Peyer's patch (tissue), 4 donors: ENCODE measurements around the gene DOK6. TPM values are rescaled to one million over a fixed set of nuclear protein-coding genes. Genes with fewer than 3 reads are reported as not detected.

Experiments
- DNase-seq, 3 donors: peaks; one replicate each; pipeline ENCODE4 v3.0.0-alpha.2; 2017 to 2019
- H3K27ac ChIP-seq, 4 donors: fragments of 200-600 bp; sonication (generic); one replicate each; pipeline ENCODE4 v1.5.1; 2016 to 2019
- H3K27me3 ChIP-seq, 2 donors: fragments of 200-600 bp; sonication (generic); one replicate each; pipeline ENCODE4 v1.5.1; 2019
- H3K36me3 ChIP-seq, 3 donors: fragments of 200-600 bp; sonication (generic); one replicate each; pipeline ENCODE4 v1.5.1; 2016 to 2019
- H3K4me1 ChIP-seq, 4 donors: fragments of 200-600 bp; sonication (generic); one replicate each; pipeline ENCODE4 v1.5.1; 2016 to 2019
- H3K4me3 ChIP-seq, 4 donors: fragments of 200-600 bp; sonication (generic); 1 replicate in 3 of 4; 2 replicates in 1 of 4; pipeline ENCODE4 v1.5.1; 2016 to 2019; ENCODE audit warnings: mild to moderate bottlenecking in 1 of 4
- H3K9me3 ChIP-seq, 4 donors: fragments of 200-600 bp; sonication (generic); one replicate each; pipeline ENCODE4 v1.5.1; 2016 to 2019; ENCODE audit warnings: mild to moderate bottlenecking in 1 of 4
- POLR2A ChIP-seq, 2 donors: fragments of 450-650 bp; IDR thresholded peaks; one replicate each; pipeline ENCODE4 v1.5.1; 2017; ENCODE audit warnings: antibody characterized with exemption in 2 of 2, mild to moderate bottlenecking in 2 of 2, moderate library complexity in 2 of 2
- total RNA-seq, 4 donors: library from RNA; depleted of rRNA; stranded (reverse); fragments of >200 nt; gene quantifications; one replicate each; pipeline ENCODE4 v1.1.0, GENCODE V29; 2016
- TF ChIP-seq, protein P1 (sequence below), 6 experiments: fragments of 450-650 bp in 4 of 6; fragments of 200-600 bp in 2 of 6; sonication (generic) in 1 of 6; IDR thresholded peaks; one replicate each; pipeline ENCODE4 v1.5.1; 2017 to 2019; ENCODE audit warnings: antibody characterized with exemption in 6 of 6, mild to moderate bottlenecking in 3 of 6, moderate library complexity in 1 of 6

Gene DOK6
- total RNA-seq, 4 donors from 2014 or later = 0.13 to 5.2 (median 0.50) TPM

- TF ChIP-seq, protein P1, sequence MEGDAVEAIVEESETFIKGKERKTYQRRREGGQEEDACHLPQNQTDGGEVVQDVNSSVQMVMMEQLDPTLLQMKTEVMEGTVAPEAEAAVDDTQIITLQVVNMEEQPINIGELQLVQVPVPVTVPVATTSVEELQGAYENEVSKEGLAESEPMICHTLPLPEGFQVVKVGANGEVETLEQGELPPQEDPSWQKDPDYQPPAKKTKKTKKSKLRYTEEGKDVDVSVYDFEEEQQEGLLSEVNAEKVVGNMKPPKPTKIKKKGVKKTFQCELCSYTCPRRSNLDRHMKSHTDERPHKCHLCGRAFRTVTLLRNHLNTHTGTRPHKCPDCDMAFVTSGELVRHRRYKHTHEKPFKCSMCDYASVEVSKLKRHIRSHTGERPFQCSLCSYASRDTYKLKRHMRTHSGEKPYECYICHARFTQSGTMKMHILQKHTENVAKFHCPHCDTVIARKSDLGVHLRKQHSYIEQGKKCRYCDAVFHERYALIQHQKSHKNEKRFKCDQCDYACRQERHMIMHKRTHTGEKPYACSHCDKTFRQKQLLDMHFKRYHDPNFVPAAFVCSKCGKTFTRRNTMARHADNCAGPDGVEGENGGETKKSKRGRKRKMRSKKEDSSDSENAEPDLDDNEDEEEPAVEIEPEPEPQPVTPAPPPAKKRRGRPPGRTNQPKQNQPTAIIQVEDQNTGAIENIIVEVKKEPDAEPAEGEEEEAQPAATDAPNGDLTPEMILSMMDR (IDR thresholded peaks at IDR 0.05) = no peak
- TF ChIP-seq POLR2A (IDR thresholded peaks at IDR 0.05) = no peak
- no peak for DNase-seq
- Histone ChIP-seq H3K4me1 (no peaks in the 10 kb centered on the region), H3K27ac (no peak overlapping the region), H3K4me3 (no peak overlapping the region), H3K36me3 (no peaks in the 10 kb centered on the region), H3K9me3 (no peaks in the 10 kb centered on the region), H3K27me3 (no peaks in the 10 kb centered on the region)
Observed at GRCh38 chr18:69539404-69539803, 138.7 kb downstream of the DOK6 start.

DNA sequence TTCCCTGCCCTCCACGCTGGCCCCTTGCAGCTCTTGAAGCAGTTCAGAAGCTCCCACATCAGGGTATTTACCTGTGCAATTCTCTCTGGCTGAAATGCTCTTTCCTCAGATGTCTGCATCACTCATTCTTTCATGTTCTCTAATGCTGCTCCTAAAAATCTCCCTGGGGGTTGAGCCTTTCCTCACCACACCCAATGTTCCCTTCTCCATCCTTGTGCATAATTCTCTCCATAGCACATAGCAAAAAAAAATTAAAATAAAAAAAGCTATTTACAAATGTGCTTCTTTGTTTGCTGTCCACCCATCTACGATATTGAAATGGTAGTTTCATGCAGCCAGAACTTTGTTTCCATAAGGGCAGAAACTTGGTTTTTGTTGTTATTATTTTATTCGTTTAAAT, 155.5 kb downstream of the DOK6 start:
- TF ChIP-seq POLR2A (IDR thresholded peaks at IDR 0.05) = no peak
- TF ChIP-seq, protein P1 (IDR thresholded peaks at IDR 0.05) = no peak
- no peaks in the 10 kb centered on the region for H3K36me3 ChIP-seq
- H3K9me3 ChIP-seq = no peaks in the 10 kb centered on the region
- no peak for DNase-seq
- no peaks in the 10 kb centered on the region for H3K27me3 ChIP-seq
- H3K4me1 ChIP-seq = no peaks in the 10 kb centered on the region
- H3K4me3 ChIP-seq = no peak overlapping the region
- H3K27ac ChIP-seq = no peak overlapping the region

DNA sequence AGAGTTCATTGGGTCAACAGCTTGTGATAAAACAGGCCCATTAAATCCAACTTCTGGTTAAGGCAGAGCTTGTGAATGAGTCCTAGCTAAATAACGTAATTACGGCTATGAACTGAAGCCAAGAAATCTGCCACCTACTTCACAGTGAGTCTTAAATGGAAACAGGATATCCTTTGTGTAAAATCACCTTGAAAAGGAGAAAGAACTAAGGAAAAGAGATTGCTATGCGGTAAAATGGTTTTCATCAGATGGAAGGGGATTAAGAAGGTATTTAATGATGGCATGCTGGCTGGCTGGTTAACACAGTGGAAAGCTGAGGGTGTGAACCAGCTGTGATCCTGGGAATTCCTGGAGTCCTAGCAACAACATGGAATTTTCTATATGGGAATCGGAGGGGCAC, 156.6 kb downstream of the DOK6 start:
- no peaks in the 10 kb centered on the region for H3K36me3 ChIP-seq
- DNase-seq = no peak
- H3K27ac ChIP-seq = no peak overlapping the region
- no peak for TF ChIP-seq POLR2A (IDR thresholded peaks at IDR 0.05)
- TF ChIP-seq, protein P1 (IDR thresholded peaks at IDR 0.05) = no peak
- no peaks in the 10 kb centered on the region for H3K9me3 ChIP-seq
- H3K4me3 ChIP-seq = no peak overlapping the region
- H3K4me1 ChIP-seq = no peaks in the 10 kb centered on the region
- H3K27me3 ChIP-seq = no peaks in the 10 kb centered on the region

DNA sequence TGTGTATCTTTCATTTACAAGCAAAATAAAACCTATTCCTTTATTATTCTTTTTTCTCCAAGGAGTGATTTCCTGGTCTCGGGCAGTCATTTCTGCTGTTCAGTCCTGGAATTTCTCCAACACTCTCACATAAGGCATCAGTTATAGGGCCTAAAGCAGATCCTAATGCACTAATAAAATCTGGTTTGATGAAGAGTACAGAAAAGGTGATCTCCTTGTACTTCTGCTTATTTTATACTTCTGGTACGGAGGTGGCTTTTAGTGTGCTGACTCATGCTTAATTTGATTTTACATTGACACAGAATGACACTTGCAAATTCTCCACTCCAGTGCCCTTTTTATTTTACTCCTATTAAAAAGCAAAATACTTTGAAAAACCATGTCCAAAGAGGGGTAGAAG, 157.4 kb downstream of the DOK6 start:
- Histone ChIP-seq H3K36me3 (no peaks in the 10 kb centered on the region), H3K27me3 (no peaks in the 10 kb centered on the region), H3K4me1 (no peaks in the 10 kb centered on the region), H3K27ac (no peak overlapping the region), H3K9me3 (no peaks in the 10 kb centered on the region), H3K4me3 (no peak overlapping the region)
- TF ChIP-seq, protein P1 (IDR thresholded peaks at IDR 0.05) = no peak
- no peak for TF ChIP-seq POLR2A (IDR thresholded peaks at IDR 0.05)
- no peak for DNase-seq

DNA sequence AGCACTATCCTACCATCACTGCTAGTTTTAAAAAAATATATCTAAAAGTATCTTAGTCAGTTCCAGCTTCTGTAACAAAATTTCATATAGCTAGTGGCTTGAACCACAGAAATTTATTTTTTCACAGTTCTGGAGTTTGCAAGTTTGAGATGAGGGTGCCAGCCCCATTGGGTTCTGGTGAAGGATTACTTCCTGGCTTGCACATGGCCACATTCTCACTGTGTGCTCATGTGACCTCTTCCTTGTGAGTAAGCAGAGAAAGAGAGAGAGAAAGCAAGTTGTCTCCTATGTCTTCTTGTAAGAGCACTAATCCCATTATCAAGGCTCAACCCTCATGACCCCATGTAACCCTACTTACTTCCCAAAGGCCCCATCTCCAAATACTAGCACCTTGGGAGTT, 158.9 kb downstream of the DOK6 start:
- TF ChIP-seq POLR2A (IDR thresholded peaks at IDR 0.05) = no peak
- TF ChIP-seq, protein P1 (IDR thresholded peaks at IDR 0.05) = no peak
- H3K36me3 ChIP-seq = no peaks in the 10 kb centered on the region
- H3K9me3 ChIP-seq = no peaks in the 10 kb centered on the region
- no peak overlapping the region for H3K4me3 ChIP-seq
- H3K4me1 ChIP-seq = no peaks in the 10 kb centered on the region
- no peak overlapping the region for H3K27ac ChIP-seq
- H3K27me3 ChIP-seq = no peaks in the 10 kb centered on the region
- DNase-seq = no peak

- no peaks in the 10 kb centered on the region for H3K27me3 ChIP-seq
- no peak overlapping the region for H3K27ac ChIP-seq
- H3K4me1 ChIP-seq = no peaks in the 10 kb centered on the region
- H3K4me3 ChIP-seq = no peak overlapping the region
- H3K36me3 ChIP-seq = no peaks in the 10 kb centered on the region
- peaks cover 0 to 6% (median 0%) of the 10 kb centered on the region in 4 donors for H3K9me3 ChIP-seq
- no peak for TF ChIP-seq POLR2A (IDR thresholded peaks at IDR 0.05)
- TF ChIP-seq, protein P1 (IDR thresholded peaks at IDR 0.05) = no peak
- DNase-seq = no peak
Observed at GRCh38 chr18:69564602-69565001, 163.9 kb downstream of the DOK6 start.
